WTC11 (cell line): ENCODE measurements around the gene ABCB8. TPM values are rescaled to one million over a fixed set of nuclear protein-coding genes. Genes with fewer than 3 reads are reported as not detected.

Source experiments
- ATAC-seq: fragments of 200-7000 bp; cut with Tn5 transposase; 2 replicates; pipeline ENCODE4 v1.10.0; 2021; ENCODE audit warnings: mild to moderate bottlenecking, moderate library complexity
- CTCF ChIA-PET: fragments of 300-600 bp; sonication (Branson Sonifier 250); formaldehyde crosslinking; loops from one replicate; lab custom pipeline; 2021; ENCODE audit warnings: antibody characterized with exemption; lab: Charles Lee
- POLR2A ChIA-PET: fragments of 350-600 bp; sonication (Branson Sonifier 250); formaldehyde crosslinking; loops from one replicate; lab custom pipeline; 2021; ENCODE audit warnings: antibody characterized with exemption; lab: Charles Lee
- DNase-seq: peaks from one replicate; pipeline ENCODE4 v3.0.0; 2021; ENCODE audit warnings: low spot score
- H3K27ac Mint-ChIP-seq: 2 replicates; pipeline ENCODE4 v1.8.0; 2021; ENCODE audit warnings: mixed read lengths
- H3K27me3 Mint-ChIP-seq: 2 replicates; pipeline ENCODE4 v1.8.0; 2021; ENCODE audit warnings: low read depth, mild to moderate bottlenecking, moderate library complexity, mixed read lengths
- H3K36me3 Mint-ChIP-seq: 2 replicates; pipeline ENCODE4 v1.8.0; 2021; ENCODE audit warnings: mixed read lengths
- H3K4me1 Mint-ChIP-seq: 2 replicates; pipeline ENCODE4 v1.8.0; 2022; ENCODE audit warnings: mixed read lengths
- H3K4me3 Mint-ChIP-seq: 2 replicates; pipeline ENCODE4 v1.8.0; 2021; ENCODE audit warnings: mild to moderate bottlenecking, moderate library complexity, mixed read lengths
- H3K9me3 Mint-ChIP-seq: 2 replicates; pipeline ENCODE4 v1.8.0; 2021; ENCODE audit warnings: mixed read lengths
- EMX1 ChIP-seq: fragments of 250-450 bp; sonication (Bioruptor Pico); IDR thresholded peaks from 2 replicates; pipeline ENCODE4 v1.8.0; 2021; ENCODE audit warnings: mild to moderate bottlenecking
- FOXJ3 ChIP-seq: sonication (generic); formaldehyde crosslinking; IDR thresholded peaks from 2 replicates; pipeline ENCODE4 v1.9.0; 2021; ENCODE audit warnings: missing genetic modification reagents, mild to moderate bottlenecking, borderline replicate concordance
- NFE2L1 ChIP-seq: sonication (generic); formaldehyde crosslinking; IDR thresholded peaks from 2 replicates; pipeline ENCODE4 v1.8.1; 2023; ENCODE audit warnings: missing genetic modification reagents
- NR3C1 ChIP-seq: sonication (generic); formaldehyde crosslinking; conservative IDR thresholded peaks from 2 replicates; pipeline ENCODE4 v1.8.1; 2023; ENCODE audit warnings: low read depth, mild to moderate bottlenecking, missing genetic modification reagents
- OVOL2 ChIP-seq: fragments of 250-450 bp; sonication (Bioruptor Pico); IDR thresholded peaks from 2 replicates; pipeline ENCODE4 v1.9.0; 2021; ENCODE audit warnings: mild to moderate bottlenecking, borderline replicate concordance
- PRRX2 ChIP-seq: fragments of 250-450 bp; sonication (Bioruptor Pico); IDR thresholded peaks from 2 replicates; pipeline ENCODE4 v1.8.0; 2021; ENCODE audit warnings: mild to moderate bottlenecking
- SMAD4 ChIP-seq: sonication (generic); formaldehyde crosslinking; IDR thresholded peaks from 2 replicates; pipeline ENCODE4 v1.8.0; 2022; ENCODE audit warnings: mild to moderate bottlenecking, missing genetic modification reagents
- SP1 ChIP-seq: sonication (generic); formaldehyde crosslinking; conservative IDR thresholded peaks from 2 replicates; pipeline ENCODE4 v1.8.1; 2022; ENCODE audit warnings: missing genetic modification reagents
- ZNF121 ChIP-seq: sonication (generic); formaldehyde crosslinking; IDR thresholded peaks from 2 replicates; pipeline ENCODE4 v1.8.0; 2023; ENCODE audit warnings: missing genetic modification reagents
- ZNF138 ChIP-seq: sonication (generic); formaldehyde crosslinking; conservative IDR thresholded peaks from 2 replicates; pipeline ENCODE4 v1.8.1; 2022; ENCODE audit warnings: mild to moderate bottlenecking, moderate library complexity, missing genetic modification reagents
- ZNF396 ChIP-seq: fragments of 250-450 bp; sonication (Bioruptor Pico); IDR thresholded peaks from 2 replicates; pipeline ENCODE4 v1.8.0; 2021; ENCODE audit warnings: mild to moderate bottlenecking, moderate library complexity, borderline replicate concordance
- ZNF671 ChIP-seq: fragments of 250-450 bp; sonication (Bioruptor Pico); IDR thresholded peaks from 2 replicates; pipeline ENCODE4 v1.8.0; 2021; ENCODE audit warnings: mild to moderate bottlenecking
- total RNA-seq: library from RNA; stranded (reverse); gene quantifications from 3 replicates; pipeline ENCODE4 v1.2.3, GENCODE V29; 2021
- TF ChIP-seq, protein P1 (sequence below): sonication (generic); formaldehyde crosslinking; IDR thresholded peaks from 2 replicates; pipeline ENCODE4 v1.8.1; 2023; ENCODE audit warnings: mild to moderate bottlenecking, missing genetic modification reagents
- TF ChIP-seq, protein P2 (sequence below): sonication (generic); formaldehyde crosslinking; IDR thresholded peaks from 2 replicates; pipeline ENCODE4 v1.8.0; 2022; ENCODE audit warnings: mild to moderate bottlenecking, missing genetic modification reagents
- TF ChIP-seq, protein P3 (sequence below): sonication (generic); formaldehyde crosslinking; IDR thresholded peaks from 2 replicates; pipeline ENCODE4 v1.8.1; 2023; ENCODE audit warnings: mild to moderate bottlenecking, moderate library complexity, missing genetic modification reagents
- TF ChIP-seq, protein P4 (sequence below): fragments of 250-450 bp; sonication (Bioruptor Pico); IDR thresholded peaks from 2 replicates; pipeline ENCODE4 v2.1.2; 2022; ENCODE audit warnings: mild to moderate bottlenecking, moderate library complexity
- TF ChIP-seq, protein P5 (sequence below): fragments of 250-450 bp; sonication (Bioruptor Pico); IDR thresholded peaks from 2 replicates; pipeline ENCODE4 v1.9.0; 2021; ENCODE audit warnings: mild to moderate bottlenecking
- TF ChIP-seq, protein P6 (sequence below): fragments of 200-600 bp; IDR thresholded peaks from 2 replicates; pipeline ENCODE4 v1.8.0; 2022; ENCODE audit warnings: antibody characterized with exemption
- TF ChIP-seq, protein P7 (sequence below): sonication (generic); formaldehyde crosslinking; IDR thresholded peaks from 2 replicates; pipeline ENCODE4 v1.8.0; 2022; ENCODE audit warnings: mild to moderate bottlenecking, missing genetic modification reagents

ABCB8 gene
- total RNA-seq, 1 experiment from 2014 or later: 35.9 TPM

DNA sequence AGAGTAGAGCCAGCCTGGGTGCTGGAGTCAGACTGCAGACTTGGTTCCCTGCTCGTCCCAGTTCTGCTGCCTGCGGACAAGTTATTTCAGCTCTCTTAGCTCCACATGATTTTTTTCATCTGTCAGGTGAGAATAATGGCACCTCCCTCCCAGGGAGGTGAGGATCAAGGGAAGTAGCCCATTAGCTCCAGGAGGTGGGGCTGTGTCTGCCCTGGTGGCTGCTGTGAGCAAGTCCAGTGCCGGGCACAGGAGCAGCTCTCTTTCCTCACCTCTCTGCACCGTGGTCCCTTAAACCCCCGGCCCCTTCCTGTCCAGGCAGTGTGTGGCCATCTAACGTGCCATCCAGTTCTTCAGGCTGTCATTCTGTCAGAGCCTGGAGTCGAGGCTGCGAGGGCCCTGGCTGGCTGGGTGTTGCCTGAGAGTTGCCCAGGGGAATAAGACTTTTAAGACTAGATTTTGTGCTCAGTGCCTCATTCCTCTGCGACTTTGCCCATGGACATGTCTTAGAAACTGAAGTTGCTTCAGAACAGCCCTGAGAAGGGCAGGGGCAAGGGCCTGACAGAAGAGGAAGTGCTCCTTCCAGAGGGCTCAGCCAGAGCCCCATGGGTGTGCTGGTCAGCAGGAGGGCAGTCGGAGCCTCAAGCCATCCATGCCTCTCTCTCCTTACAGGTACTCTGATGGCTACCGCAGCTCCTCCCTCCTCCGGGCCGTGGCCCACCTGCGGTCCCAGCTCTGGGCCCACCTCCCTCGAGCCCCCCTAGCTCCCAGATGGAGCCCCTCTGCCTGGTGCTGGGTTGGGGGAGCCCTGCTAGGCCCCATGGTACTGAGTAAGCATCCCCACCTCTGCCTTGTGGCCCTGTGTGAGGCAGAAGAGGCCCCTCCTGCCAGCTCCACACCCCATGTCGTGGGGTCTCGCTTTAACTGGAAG lies 5.0 kb downstream of the ABCB8 start (continued):
- TF ChIP-seq, protein P1, sequence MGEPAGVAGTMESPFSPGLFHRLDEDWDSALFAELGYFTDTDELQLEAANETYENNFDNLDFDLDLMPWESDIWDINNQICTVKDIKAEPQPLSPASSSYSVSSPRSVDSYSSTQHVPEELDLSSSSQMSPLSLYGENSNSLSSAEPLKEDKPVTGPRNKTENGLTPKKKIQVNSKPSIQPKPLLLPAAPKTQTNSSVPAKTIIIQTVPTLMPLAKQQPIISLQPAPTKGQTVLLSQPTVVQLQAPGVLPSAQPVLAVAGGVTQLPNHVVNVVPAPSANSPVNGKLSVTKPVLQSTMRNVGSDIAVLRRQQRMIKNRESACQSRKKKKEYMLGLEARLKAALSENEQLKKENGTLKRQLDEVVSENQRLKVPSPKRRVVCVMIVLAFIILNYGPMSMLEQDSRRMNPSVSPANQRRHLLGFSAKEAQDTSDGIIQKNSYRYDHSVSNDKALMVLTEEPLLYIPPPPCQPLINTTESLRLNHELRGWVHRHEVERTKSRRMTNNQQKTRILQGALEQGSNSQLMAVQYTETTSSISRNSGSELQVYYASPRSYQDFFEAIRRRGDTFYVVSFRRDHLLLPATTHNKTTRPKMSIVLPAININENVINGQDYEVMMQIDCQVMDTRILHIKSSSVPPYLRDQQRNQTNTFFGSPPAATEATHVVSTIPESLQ (CRISPR knock-in tag): no peak
- no peak for TF ChIP-seq SMAD4

DNA sequence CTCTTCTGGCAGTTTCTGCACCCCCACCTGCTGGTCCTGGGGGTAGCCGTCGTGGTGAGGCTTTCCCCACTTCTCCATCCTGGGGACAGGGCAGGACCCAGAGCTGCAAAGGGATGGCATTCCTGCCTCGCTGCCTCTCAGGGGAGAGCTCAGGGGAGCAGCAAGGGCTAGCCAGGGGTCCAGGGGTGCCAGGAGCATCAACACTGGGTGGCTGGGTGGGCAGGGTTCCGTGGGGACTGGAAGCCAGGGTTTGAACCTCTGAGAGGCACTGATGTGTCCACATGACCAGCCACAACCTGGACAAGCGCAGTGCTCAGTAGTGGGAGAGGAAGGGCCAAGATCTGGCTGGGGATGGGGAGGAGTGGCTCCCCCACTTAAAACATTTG lies 5.6 kb downstream of the ABCB8 start:
- H3K4me3 Mint-ChIP-seq: no peak overlapping the region
- ATAC-seq: no peak
- peaks cover 4% of the 10 kb centered on the region for H3K4me1 Mint-ChIP-seq
- H3K9me3 Mint-ChIP-seq: no peaks in the 10 kb centered on the region
- ChIA-PET CTCF (interaction anchor here (1.3 to 4.4 kb wide), 3 partner anchors 16 to 77 kb away, joined by 4 to 32 read pairs (median 15); no protein-coding TSS in a partner anchor), POLR2A (no interaction called here)
- H3K27ac Mint-ChIP-seq: no peak overlapping the region
- no peaks in the 10 kb centered on the region for H3K36me3 Mint-ChIP-seq
- no peak for DNase-seq
- TF ChIP-seq NR3C1 (CRISPR knock-in tag) (no peak), ZNF121 (CRISPR knock-in tag) (no peak), OVOL2 (CRISPR knock-in tag) (no peak), ZNF138 (CRISPR knock-in tag) (no peak), FOXJ3 (no peak), PRRX2 (CRISPR knock-in tag) (no peak), EMX1 (CRISPR knock-in tag) (no peak), ZNF671 (no peak), ZNF396 (CRISPR knock-in tag) (no peak), SP1 (no peak), NFE2L1 (CRISPR knock-in tag) (no peak)
- TF ChIP-seq, protein P2, sequence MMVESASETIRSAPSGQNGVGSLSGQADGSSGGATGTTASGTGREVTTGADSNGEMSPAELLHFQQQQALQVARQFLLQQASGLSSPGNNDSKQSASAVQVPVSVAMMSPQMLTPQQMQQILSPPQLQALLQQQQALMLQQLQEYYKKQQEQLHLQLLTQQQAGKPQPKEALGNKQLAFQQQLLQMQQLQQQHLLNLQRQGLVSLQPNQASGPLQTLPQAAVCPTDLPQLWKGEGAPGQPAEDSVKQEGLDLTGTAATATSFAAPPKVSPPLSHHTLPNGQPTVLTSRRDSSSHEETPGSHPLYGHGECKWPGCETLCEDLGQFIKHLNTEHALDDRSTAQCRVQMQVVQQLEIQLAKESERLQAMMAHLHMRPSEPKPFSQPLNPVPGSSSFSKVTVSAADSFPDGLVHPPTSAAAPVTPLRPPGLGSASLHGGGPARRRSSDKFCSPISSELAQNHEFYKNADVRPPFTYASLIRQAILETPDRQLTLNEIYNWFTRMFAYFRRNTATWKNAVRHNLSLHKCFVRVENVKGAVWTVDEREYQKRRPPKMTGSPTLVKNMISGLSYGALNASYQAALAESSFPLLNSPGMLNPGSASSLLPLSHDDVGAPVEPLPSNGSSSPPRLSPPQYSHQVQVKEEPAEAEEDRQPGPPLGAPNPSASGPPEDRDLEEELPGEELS (CRISPR knock-in tag): no peak
- TF ChIP-seq, protein P3, sequence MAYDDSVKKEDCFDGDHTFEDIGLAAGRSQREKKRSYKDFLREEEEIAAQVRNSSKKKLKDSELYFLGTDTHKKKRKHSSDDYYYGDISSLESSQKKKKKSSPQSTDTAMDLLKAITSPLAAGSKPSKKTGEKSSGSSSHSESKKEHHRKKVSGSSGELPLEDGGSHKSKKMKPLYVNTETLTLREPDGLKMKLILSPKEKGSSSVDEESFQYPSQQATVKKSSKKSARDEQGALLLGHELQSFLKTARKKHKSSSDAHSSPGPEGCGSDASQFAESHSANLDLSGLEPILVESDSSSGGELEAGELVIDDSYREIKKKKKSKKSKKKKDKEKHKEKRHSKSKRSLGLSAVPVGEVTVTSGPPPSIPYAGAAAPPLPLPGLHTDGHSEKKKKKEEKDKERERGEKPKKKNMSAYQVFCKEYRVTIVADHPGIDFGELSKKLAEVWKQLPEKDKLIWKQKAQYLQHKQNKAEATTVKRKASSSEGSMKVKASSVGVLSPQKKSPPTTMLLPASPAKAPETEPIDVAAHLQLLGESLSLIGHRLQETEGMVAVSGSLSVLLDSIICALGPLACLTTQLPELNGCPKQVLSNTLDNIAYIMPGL (CRISPR knock-in tag): no peak
- TF ChIP-seq, protein P4, sequence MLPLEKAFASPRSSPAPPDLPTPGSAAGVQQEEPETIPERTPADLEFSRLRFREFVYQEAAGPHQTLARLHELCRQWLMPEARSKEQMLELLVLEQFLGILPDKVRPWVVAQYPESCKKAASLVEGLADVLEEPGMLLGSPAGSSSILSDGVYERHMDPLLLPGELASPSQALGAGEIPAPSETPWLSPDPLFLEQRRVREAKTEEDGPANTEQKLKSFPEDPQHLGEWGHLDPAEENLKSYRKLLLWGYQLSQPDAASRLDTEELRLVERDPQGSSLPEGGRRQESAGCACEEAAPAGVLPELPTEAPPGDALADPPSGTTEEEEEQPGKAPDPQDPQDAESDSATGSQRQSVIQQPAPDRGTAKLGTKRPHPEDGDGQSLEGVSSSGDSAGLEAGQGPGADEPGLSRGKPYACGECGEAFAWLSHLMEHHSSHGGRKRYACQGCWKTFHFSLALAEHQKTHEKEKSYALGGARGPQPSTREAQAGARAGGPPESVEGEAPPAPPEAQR (CRISPR knock-in tag): no peak
- TF ChIP-seq, protein P5, sequence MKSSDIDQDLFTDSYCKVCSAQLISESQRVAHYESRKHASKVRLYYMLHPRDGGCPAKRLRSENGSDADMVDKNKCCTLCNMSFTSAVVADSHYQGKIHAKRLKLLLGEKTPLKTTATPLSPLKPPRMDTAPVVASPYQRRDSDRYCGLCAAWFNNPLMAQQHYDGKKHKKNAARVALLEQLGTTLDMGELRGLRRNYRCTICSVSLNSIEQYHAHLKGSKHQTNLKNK (CRISPR knock-in tag): no peak
- TF ChIP-seq, protein P6, sequence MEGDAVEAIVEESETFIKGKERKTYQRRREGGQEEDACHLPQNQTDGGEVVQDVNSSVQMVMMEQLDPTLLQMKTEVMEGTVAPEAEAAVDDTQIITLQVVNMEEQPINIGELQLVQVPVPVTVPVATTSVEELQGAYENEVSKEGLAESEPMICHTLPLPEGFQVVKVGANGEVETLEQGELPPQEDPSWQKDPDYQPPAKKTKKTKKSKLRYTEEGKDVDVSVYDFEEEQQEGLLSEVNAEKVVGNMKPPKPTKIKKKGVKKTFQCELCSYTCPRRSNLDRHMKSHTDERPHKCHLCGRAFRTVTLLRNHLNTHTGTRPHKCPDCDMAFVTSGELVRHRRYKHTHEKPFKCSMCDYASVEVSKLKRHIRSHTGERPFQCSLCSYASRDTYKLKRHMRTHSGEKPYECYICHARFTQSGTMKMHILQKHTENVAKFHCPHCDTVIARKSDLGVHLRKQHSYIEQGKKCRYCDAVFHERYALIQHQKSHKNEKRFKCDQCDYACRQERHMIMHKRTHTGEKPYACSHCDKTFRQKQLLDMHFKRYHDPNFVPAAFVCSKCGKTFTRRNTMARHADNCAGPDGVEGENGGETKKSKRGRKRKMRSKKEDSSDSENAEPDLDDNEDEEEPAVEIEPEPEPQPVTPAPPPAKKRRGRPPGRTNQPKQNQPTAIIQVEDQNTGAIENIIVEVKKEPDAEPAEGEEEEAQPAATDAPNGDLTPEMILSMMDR: no peak
- TF ChIP-seq, protein P7, sequence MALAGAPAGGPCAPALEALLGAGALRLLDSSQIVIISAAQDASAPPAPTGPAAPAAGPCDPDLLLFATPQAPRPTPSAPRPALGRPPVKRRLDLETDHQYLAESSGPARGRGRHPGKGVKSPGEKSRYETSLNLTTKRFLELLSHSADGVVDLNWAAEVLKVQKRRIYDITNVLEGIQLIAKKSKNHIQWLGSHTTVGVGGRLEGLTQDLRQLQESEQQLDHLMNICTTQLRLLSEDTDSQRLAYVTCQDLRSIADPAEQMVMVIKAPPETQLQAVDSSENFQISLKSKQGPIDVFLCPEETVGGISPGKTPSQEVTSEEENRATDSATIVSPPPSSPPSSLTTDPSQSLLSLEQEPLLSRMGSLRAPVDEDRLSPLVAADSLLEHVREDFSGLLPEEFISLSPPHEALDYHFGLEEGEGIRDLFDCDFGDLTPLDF: no peak
- no peaks in the 10 kb centered on the region for H3K27me3 Mint-ChIP-seq
